ENCODE measurements around the gene SEMA5A.

The SEMA5A gene

GRCh38 chr5:9473624-9474023 lies 72.3 kb downstream of the SEMA5A start:
- no peak for DNase-seq

- DNase-seq: no peak
Measured at GRCh38 chr5:9470410-9470809, 75.5 kb downstream of the SEMA5A start.

- no peak for DNase-seq
Measured at GRCh38 chr5:9468060-9468388, 77.9 kb downstream of the SEMA5A start.

- DNase-seq: no peak
Measured at GRCh38 chr5:9467199-9468059, 78.4 kb downstream of the SEMA5A start.

- DNase-seq: no peak
Measured at GRCh38 chr5:9466697-9467096, 79.2 kb downstream of the SEMA5A start.

- no peak for DNase-seq
Measured at GRCh38 chr5:9464478-9464877, 81.4 kb downstream of the SEMA5A start.

- DNase-seq: no peak
Measured at GRCh38 chr5:9462109-9462508, 83.8 kb downstream of the SEMA5A start.

- DNase-seq: no peak
Measured at GRCh38 chr5:9460885-9461645, 84.8 kb downstream of the SEMA5A start.

- DNase-seq: no peak
Measured at GRCh38 chr5:9456435-9457042, 89.3 kb downstream of the SEMA5A start.

- no peak for DNase-seq
Measured at GRCh38 chr5:9455826-9456434, 89.9 kb downstream of the SEMA5A start.

GRCh38 chr5:9454491-9454890 lies 91.4 kb downstream of the SEMA5A start:
- no peak for DNase-seq

- no peak for DNase-seq
Measured at GRCh38 chr5:9454012-9454481, 91.8 kb downstream of the SEMA5A start.

GRCh38 chr5:9453480-9454011 lies 92.3 kb downstream of the SEMA5A start:
- no peak for DNase-seq

- no peak for DNase-seq
Measured at GRCh38 chr5:9452181-9452580, 93.7 kb downstream of the SEMA5A start.

GRCh38 chr5:9451037-9451436 lies 94.8 kb downstream of the SEMA5A start:
- DNase-seq: no peak

- no peak for DNase-seq
Measured at GRCh38 chr5:9447691-9448090, 98.2 kb downstream of the SEMA5A start.

- no peak for DNase-seq
Measured at GRCh38 chr5:9445826-9446388, 100.0 kb downstream of the SEMA5A start.

GRCh38 chr5:9444346-9444745 lies 101.5 kb downstream of the SEMA5A start:
- DNase-seq: no peak

GRCh38 chr5:9441610-9442009 lies 104.3 kb downstream of the SEMA5A start:
- no peak for DNase-seq

GRCh38 chr5:9440517-9440916 lies 105.4 kb downstream of the SEMA5A start:
- DNase-seq: no peak

- no peak for DNase-seq
Measured at GRCh38 chr5:9439531-9440292, 106.2 kb downstream of the SEMA5A start.
